ENCODE results near the gene SLC25A33.
"Not testable (repeated sequence)": the region's sequence is repeated elsewhere in the genome, so short reads cannot be mapped to it uniquely, and the experiment has no call there.

The SLC25A33 gene

GRCh38 chr1:9551984-9552383 lies 12.7 kb downstream of the SLC25A33 start:
- peaks cover 2% of the 10 kb centered on the region for H3K4me1 ChIP-seq (ENCODE audit: control insufficient read depth, insufficient read depth, low read length)
- H3K4me3 ChIP-seq (ENCODE audit: low read length): no peak overlapping the region
- no peak overlapping the region for H3K27ac ChIP-seq (ENCODE audit: low read depth, low read length)
- H3K9ac ChIP-seq (ENCODE audit: low read length): no peak overlapping the region
- no peaks in the 10 kb centered on the region for H3K36me3 ChIP-seq (ENCODE audit: control insufficient read depth, insufficient read depth, low read length)
- H3K27me3 ChIP-seq (ENCODE audit: control insufficient read depth, insufficient read depth, low read length): no peaks in the 10 kb centered on the region

DNA sequence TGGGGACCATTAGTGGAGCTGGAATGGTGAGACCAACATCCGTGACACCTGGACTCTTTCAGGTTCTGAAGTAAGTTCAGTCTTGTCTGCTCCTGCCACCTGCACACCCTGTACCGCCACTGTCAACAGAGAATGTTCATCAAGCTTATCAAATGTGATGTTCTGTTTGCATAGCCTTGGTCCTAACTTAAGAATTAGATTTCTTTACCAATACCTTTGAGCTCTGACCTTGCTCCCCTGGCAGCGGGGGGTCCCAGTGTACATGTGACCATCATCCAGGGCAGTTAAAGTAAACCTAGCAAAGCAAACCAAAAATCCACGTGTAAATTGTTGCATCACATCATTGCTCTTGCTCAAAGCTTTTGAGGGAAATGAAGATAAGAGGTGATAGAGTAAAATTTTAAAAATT lies 14.5 kb downstream of the SLC25A33 start:
- H3K4me1 ChIP-seq (ENCODE audit: control insufficient read depth, insufficient read depth, low read length): peaks cover 11% of the 10 kb centered on the region
- no peaks in the 10 kb centered on the region for H3K27me3 ChIP-seq (ENCODE audit: control insufficient read depth, insufficient read depth, low read length)
- H3K9ac ChIP-seq (ENCODE audit: low read length): no peak overlapping the region
- H3K36me3 ChIP-seq (ENCODE audit: control insufficient read depth, insufficient read depth, low read length): no peaks in the 10 kb centered on the region
- H3K4me3 ChIP-seq (ENCODE audit: low read length): no peak overlapping the region
- no peak overlapping the region for H3K27ac ChIP-seq (ENCODE audit: low read depth, low read length)

- no peaks in the 10 kb centered on the region for H3K27me3 ChIP-seq (ENCODE audit: control insufficient read depth, insufficient read depth, low read length)
- no peak overlapping the region for H3K4me3 ChIP-seq (ENCODE audit: low read length)
- peaks cover 18% of the 10 kb centered on the region for H3K4me1 ChIP-seq (ENCODE audit: control insufficient read depth, insufficient read depth, low read length)
- H3K36me3 ChIP-seq (ENCODE audit: control insufficient read depth, insufficient read depth, low read length): no peaks in the 10 kb centered on the region
- no peak overlapping the region for H3K27ac ChIP-seq (ENCODE audit: low read depth, low read length)
- no peak overlapping the region for H3K9ac ChIP-seq (ENCODE audit: low read length)
Measured at GRCh38 chr1:9555942-9556341, 16.7 kb downstream of the SLC25A33 start.

GRCh38 chr1:9557624-9558023 lies 18.4 kb downstream of the SLC25A33 start:
- H3K27ac ChIP-seq (ENCODE audit: low read depth, low read length): peak overlapping the region; percentile 51
- peaks cover 24% of the 10 kb centered on the region for H3K4me1 ChIP-seq (ENCODE audit: control insufficient read depth, insufficient read depth, low read length)
- no peaks in the 10 kb centered on the region for H3K27me3 ChIP-seq (ENCODE audit: control insufficient read depth, insufficient read depth, low read length)
- H3K9ac ChIP-seq (ENCODE audit: low read length): no peak overlapping the region
- no peaks in the 10 kb centered on the region for H3K36me3 ChIP-seq (ENCODE audit: control insufficient read depth, insufficient read depth, low read length)
- H3K4me3 ChIP-seq (ENCODE audit: low read length): no peak overlapping the region

- Histone ChIP-seq H3K36me3 (ENCODE audit: control insufficient read depth, insufficient read depth, low read length) (no peaks in the 10 kb centered on the region), H3K4me1 (ENCODE audit: control insufficient read depth, insufficient read depth, low read length) (peaks cover 24% of the 10 kb centered on the region), H3K4me3 (ENCODE audit: low read length) (no peak overlapping the region), H3K27ac (ENCODE audit: low read depth, low read length) (peak overlapping the region; percentile 51), H3K27me3 (ENCODE audit: control insufficient read depth, insufficient read depth, low read length) (no peaks in the 10 kb centered on the region), H3K9ac (ENCODE audit: low read length) (no peak overlapping the region)
Measured at GRCh38 chr1:9558271-9558945, 19.1 kb downstream of the SLC25A33 start.

DNA sequence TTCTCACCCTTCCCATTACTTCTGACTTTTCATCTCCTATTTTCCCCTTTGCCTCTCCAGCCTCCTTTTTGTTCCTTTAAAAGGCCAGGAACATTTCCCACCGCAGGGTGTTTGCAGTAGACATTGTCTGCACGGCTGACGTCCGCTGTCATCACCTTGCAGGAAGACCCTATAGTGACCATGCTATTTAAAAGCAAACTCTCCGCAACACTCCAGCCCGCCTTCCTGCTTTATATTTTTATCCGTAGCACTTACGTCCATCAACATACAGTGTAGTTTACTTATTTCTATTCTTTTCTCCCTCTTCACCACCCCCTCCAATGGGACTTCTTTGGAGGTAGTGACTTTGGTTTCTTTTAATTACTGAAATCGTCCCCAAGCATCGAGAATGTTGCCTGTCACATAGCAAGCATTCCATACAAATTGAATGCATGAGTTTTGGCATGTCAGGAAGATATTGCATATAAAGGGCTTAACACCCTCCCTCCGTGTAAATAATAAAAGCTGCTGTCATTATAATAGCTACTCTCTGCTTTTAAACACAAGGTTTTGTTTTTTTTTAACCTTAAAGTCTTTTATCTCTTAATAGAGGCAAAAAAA lies 19.8 kb downstream of the SLC25A33 start:
- Histone ChIP-seq H3K4me3 (ENCODE audit: low read length) (no peak overlapping the region), H3K27me3 (ENCODE audit: control insufficient read depth, insufficient read depth, low read length) (no peaks in the 10 kb centered on the region), H3K36me3 (ENCODE audit: control insufficient read depth, insufficient read depth, low read length) (no peaks in the 10 kb centered on the region), H3K4me1 (ENCODE audit: control insufficient read depth, insufficient read depth, low read length) (peaks cover 24% of the 10 kb centered on the region), H3K9ac (ENCODE audit: low read length) (no peak overlapping the region), H3K27ac (ENCODE audit: low read depth, low read length) (peak overlapping the region; percentile 51)

DNA sequence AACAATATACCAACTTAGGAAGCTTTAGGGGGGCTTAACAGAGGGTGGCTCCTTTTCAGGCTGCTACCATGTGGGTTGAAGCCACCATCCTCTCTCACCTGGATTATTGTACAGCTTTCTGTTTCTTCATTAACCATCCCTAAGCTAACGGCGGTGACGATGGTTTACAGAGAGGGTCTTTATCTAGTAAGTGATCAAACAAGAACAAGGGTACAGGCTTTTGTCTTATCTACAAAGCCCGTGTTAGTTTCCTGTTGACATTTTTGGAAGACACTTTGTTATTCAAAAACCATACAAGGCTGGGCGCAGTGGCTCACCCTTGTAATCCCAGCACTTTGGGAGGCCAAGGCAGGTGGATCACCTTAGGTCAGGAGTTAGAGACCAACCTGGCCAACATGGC lies 20.4 kb downstream of the SLC25A33 start:
- Histone ChIP-seq H3K36me3 (ENCODE audit: control insufficient read depth, insufficient read depth, low read length) (no peaks in the 10 kb centered on the region), H3K9ac (ENCODE audit: low read length) (no peak overlapping the region), H3K4me1 (ENCODE audit: control insufficient read depth, insufficient read depth, low read length) (peaks cover 23% of the 10 kb centered on the region), H3K27me3 (ENCODE audit: control insufficient read depth, insufficient read depth, low read length) (no peaks in the 10 kb centered on the region), H3K27ac (ENCODE audit: low read depth, low read length) (peak overlapping the region; percentile 41), H3K4me3 (ENCODE audit: low read length) (no peak overlapping the region)

DNA sequence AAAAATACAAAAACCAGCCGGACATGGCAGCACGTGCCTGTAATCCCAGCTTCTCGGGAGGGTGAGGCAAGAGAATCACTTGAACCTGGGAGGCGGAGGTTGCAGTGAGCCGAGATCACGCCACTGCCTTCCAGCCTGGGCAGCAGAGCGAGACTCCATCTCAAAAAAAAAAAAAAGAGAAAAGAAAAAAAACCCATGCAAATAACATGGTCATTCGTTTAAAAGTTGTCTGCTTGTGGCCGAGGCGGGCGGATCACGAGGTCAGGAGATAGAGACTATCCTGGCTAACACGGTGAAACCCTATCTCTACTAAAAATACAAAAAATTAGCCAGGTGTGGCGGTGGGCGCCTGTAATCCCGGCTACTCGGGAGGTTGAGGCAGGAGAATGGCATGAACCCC lies 20.8 kb downstream of the SLC25A33 start:
- H3K27me3 ChIP-seq (ENCODE audit: control insufficient read depth, insufficient read depth, low read length); H3K9ac ChIP-seq (ENCODE audit: low read length); H3K36me3 ChIP-seq (ENCODE audit: control insufficient read depth, insufficient read depth, low read length); H3K4me3 ChIP-seq (ENCODE audit: low read length): not testable (repeated sequence)
- peaks cover 21% of the 10 kb centered on the region for H3K4me1 ChIP-seq (ENCODE audit: control insufficient read depth, insufficient read depth, low read length)
- H3K27ac ChIP-seq (ENCODE audit: low read depth, low read length): peak overlapping the region; percentile 41

DNA sequence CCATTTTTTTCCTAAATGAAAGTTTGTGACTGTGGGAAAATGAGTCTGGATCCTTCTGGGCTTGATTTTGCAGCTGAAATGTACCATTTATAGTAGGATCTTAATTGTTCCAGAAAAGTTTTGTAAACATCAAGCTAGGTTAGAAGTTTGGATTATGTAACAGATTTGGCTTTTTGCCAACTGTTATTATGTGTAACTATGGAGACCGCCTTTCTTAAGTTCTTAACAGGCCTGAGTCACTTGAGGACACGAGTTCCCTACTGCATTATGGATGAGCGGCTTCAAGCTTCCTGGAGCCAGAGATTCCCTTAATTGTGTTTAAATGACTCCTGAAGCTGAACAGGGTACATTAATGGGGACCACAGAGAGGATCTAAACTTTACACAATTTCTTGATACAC lies 22.2 kb downstream of the SLC25A33 start:
- peak overlapping the region; percentile 72 for H3K27ac ChIP-seq (ENCODE audit: low read depth, low read length)
- H3K4me1 ChIP-seq (ENCODE audit: control insufficient read depth, insufficient read depth, low read length): peaks cover 21% of the 10 kb centered on the region

GRCh38 chr1:9569267-9569666 lies 30.0 kb downstream of the SLC25A33 start:
- H3K27ac ChIP-seq (ENCODE audit: low read depth, low read length): no peak overlapping the region
- H3K9ac ChIP-seq (ENCODE audit: low read length): no peak overlapping the region
- H3K4me3 ChIP-seq (ENCODE audit: low read length): no peak overlapping the region
- no peaks in the 10 kb centered on the region for H3K27me3 ChIP-seq (ENCODE audit: control insufficient read depth, insufficient read depth, low read length)
- H3K4me1 ChIP-seq (ENCODE audit: control insufficient read depth, insufficient read depth, low read length): no peaks in the 10 kb centered on the region
- H3K36me3 ChIP-seq (ENCODE audit: control insufficient read depth, insufficient read depth, low read length): no peaks in the 10 kb centered on the region

More for the DNA sequence above, 22.2 kb downstream of the SLC25A33 start:
- no peaks in the 10 kb centered on the region for H3K36me3 ChIP-seq (ENCODE audit: control insufficient read depth, insufficient read depth, low read length)
- no peaks in the 10 kb centered on the region for H3K27me3 ChIP-seq (ENCODE audit: control insufficient read depth, insufficient read depth, low read length)
- no peak overlapping the region for H3K9ac ChIP-seq (ENCODE audit: low read length)
- peak overlapping the region; percentile 21 for H3K4me3 ChIP-seq (ENCODE audit: low read length)

- H3K27me3 ChIP-seq (ENCODE audit: control insufficient read depth, insufficient read depth, low read length); H3K36me3 ChIP-seq (ENCODE audit: control insufficient read depth, insufficient read depth, low read length); H3K27ac ChIP-seq (ENCODE audit: low read depth, low read length); H3K4me1 ChIP-seq (ENCODE audit: control insufficient read depth, insufficient read depth, low read length); H3K9ac ChIP-seq (ENCODE audit: low read length); H3K4me3 ChIP-seq (ENCODE audit: low read length): not testable (repeated sequence)
Measured at GRCh38 chr1:9570886-9571529, 31.7 kb downstream of the SLC25A33 start.

DNA sequence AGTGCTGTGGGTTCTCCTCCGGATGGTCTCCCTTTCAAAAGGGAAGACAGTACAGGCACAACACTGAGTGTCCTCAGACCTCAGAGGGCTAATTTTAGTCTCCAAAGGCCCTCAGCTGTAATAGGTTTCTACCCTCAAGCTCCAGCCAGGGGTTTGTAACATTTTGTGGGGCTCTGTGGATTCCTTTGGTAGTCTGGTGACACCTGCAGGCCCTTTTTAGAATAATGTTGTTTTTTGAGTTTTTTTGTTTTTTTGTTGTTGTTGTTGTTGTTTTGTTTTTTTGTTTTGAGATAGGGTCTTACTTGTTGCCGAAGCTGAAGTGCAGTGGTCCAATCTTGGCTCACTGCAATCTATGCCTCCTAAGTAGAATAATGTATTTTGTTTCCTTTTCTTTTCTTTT lies 34.5 kb downstream of the SLC25A33 start:
- no peak overlapping the region for H3K9ac ChIP-seq (ENCODE audit: low read length)
- no peaks in the 10 kb centered on the region for H3K4me1 ChIP-seq (ENCODE audit: control insufficient read depth, insufficient read depth, low read length)
- no peak overlapping the region for H3K4me3 ChIP-seq (ENCODE audit: low read length)
- no peak overlapping the region for H3K27ac ChIP-seq (ENCODE audit: low read depth, low read length)
- H3K27me3 ChIP-seq (ENCODE audit: control insufficient read depth, insufficient read depth, low read length): no peaks in the 10 kb centered on the region
- peaks cover 6% of the 10 kb centered on the region for H3K36me3 ChIP-seq (ENCODE audit: control insufficient read depth, insufficient read depth, low read length)

- Histone ChIP-seq H3K4me3 (ENCODE audit: low read length) (no peak overlapping the region), H3K36me3 (ENCODE audit: control insufficient read depth, insufficient read depth, low read length) (peaks cover 10% of the 10 kb centered on the region), H3K9ac (ENCODE audit: low read length) (no peak overlapping the region), H3K27ac (ENCODE audit: low read depth, low read length) (no peak overlapping the region), H3K4me1 (ENCODE audit: control insufficient read depth, insufficient read depth, low read length) (no peaks in the 10 kb centered on the region), H3K27me3 (ENCODE audit: control insufficient read depth, insufficient read depth, low read length) (no peaks in the 10 kb centered on the region)
Measured at GRCh38 chr1:9575486-9575885, 36.2 kb downstream of the SLC25A33 start.

Measured in rectal smooth muscle tissue (tissue), 1 donor.